ENCODE results near the gene BCAS3.

Gene BCAS3

GRCh38 chr17:60773552-60773951 is 95.9 kb downstream of the BCAS3 start:
- no peak for TF ChIP-seq GATA3 (IDR thresholded peaks at IDR 0.05; ENCODE audit: low read depth, low read length)
- no peak for TF ChIP-seq GATA2 (IDR thresholded peaks at IDR 0.05; ENCODE audit: low read depth, low read length)

GRCh38 chr17:60781880-60782412 is 104.3 kb downstream of the BCAS3 start:
- TF ChIP-seq GATA2 (IDR thresholded peaks at IDR 0.05; ENCODE audit: low read depth, low read length) (no peak), GATA3 (IDR thresholded peaks at IDR 0.05; ENCODE audit: low read depth, low read length) (no peak)

GRCh38 chr17:60782742-60783141 is 105.1 kb downstream of the BCAS3 start:
- TF ChIP-seq GATA2 (IDR thresholded peaks at IDR 0.05; ENCODE audit: low read depth, low read length) (no peak), GATA3 (IDR thresholded peaks at IDR 0.05; ENCODE audit: low read depth, low read length) (no peak)

GRCh38 chr17:60790205-60790604 is 112.6 kb downstream of the BCAS3 start:
- TF ChIP-seq GATA3 (IDR thresholded peaks at IDR 0.05; ENCODE audit: low read depth, low read length), result no peak

- TF ChIP-seq GATA2 (IDR thresholded peaks at IDR 0.05; ENCODE audit: low read depth, low read length) (no peak), GATA3 (IDR thresholded peaks at IDR 0.05; ENCODE audit: low read depth, low read length) (no peak)
Observed at GRCh38 chr17:60792250-60792898, 114.7 kb downstream of the BCAS3 start.

- TF ChIP-seq GATA2 (IDR thresholded peaks at IDR 0.05; ENCODE audit: low read depth, low read length) (no peak), GATA3 (IDR thresholded peaks at IDR 0.05; ENCODE audit: low read depth, low read length) (no peak)
Observed at GRCh38 chr17:60798576-60798975, 120.9 kb downstream of the BCAS3 start.

GRCh38 chr17:60802377-60802776 is 124.7 kb downstream of the BCAS3 start:
- TF ChIP-seq GATA2 (IDR thresholded peaks at IDR 0.05; ENCODE audit: low read depth, low read length) (no peak), GATA3 (IDR thresholded peaks at IDR 0.05; ENCODE audit: low read depth, low read length) (no peak)

GRCh38 chr17:60803059-60803458 is 125.4 kb downstream of the BCAS3 start:
- no peak for TF ChIP-seq GATA3 (IDR thresholded peaks at IDR 0.05; ENCODE audit: low read depth, low read length)
- no peak for TF ChIP-seq GATA2 (IDR thresholded peaks at IDR 0.05; ENCODE audit: low read depth, low read length)

GRCh38 chr17:60804831-60805230 is 127.2 kb downstream of the BCAS3 start:
- TF ChIP-seq GATA2 (IDR thresholded peaks at IDR 0.05; ENCODE audit: low read depth, low read length) (no peak), GATA3 (IDR thresholded peaks at IDR 0.05; ENCODE audit: low read depth, low read length) (no peak)

- no peak for TF ChIP-seq GATA2 (IDR thresholded peaks at IDR 0.05; ENCODE audit: low read depth, low read length)
- TF ChIP-seq GATA3 (IDR thresholded peaks at IDR 0.05; ENCODE audit: low read depth, low read length), result no peak
Observed at GRCh38 chr17:60809421-60809820, 131.8 kb downstream of the BCAS3 start.

GRCh38 chr17:60817192-60817591 is 139.5 kb downstream of the BCAS3 start:
- TF ChIP-seq GATA2 (IDR thresholded peaks at IDR 0.05; ENCODE audit: low read depth, low read length), result no peak

GRCh38 chr17:60819447-60820130 is 141.9 kb downstream of the BCAS3 start:
- no peak for TF ChIP-seq GATA3 (IDR thresholded peaks at IDR 0.05; ENCODE audit: low read depth, low read length)
- TF ChIP-seq GATA2 (IDR thresholded peaks at IDR 0.05; ENCODE audit: low read depth, low read length), result no peak

- TF ChIP-seq GATA2 (IDR thresholded peaks at IDR 0.05; ENCODE audit: low read depth, low read length) (no peak), GATA3 (IDR thresholded peaks at IDR 0.05; ENCODE audit: low read depth, low read length) (no peak)
Observed at GRCh38 chr17:60823515-60823914, 145.9 kb downstream of the BCAS3 start.

- TF ChIP-seq GATA2 (IDR thresholded peaks at IDR 0.05; ENCODE audit: low read depth, low read length), result no peak
- no peak for TF ChIP-seq GATA3 (IDR thresholded peaks at IDR 0.05; ENCODE audit: low read depth, low read length)
Observed at GRCh38 chr17:60825351-60825750, 147.7 kb downstream of the BCAS3 start.

GRCh38 chr17:60827943-60828342 is 150.3 kb downstream of the BCAS3 start:
- no peak for TF ChIP-seq GATA2 (IDR thresholded peaks at IDR 0.05; ENCODE audit: low read depth, low read length)
- no peak for TF ChIP-seq GATA3 (IDR thresholded peaks at IDR 0.05; ENCODE audit: low read depth, low read length)

Measured in SH-SY5Y (cell line).